HG02610 (cell line): ENCODE data around the gene TMEM17.
"Not testable (repeated sequence)": the region's sequence is repeated elsewhere in the genome, so short reads cannot be mapped to it uniquely, and the experiment has no call there.

Experiments used
- ATAC-seq: cut with Tn5 transposase; IDR thresholded peaks from one replicate; pipeline ENCODE4 v1.9.1; 2021; ENCODE audit warnings: mild to moderate bottlenecking, moderate library complexity; ENCODE audit not compliant: unreplicated experiment

TMEM17 gene, protein sequence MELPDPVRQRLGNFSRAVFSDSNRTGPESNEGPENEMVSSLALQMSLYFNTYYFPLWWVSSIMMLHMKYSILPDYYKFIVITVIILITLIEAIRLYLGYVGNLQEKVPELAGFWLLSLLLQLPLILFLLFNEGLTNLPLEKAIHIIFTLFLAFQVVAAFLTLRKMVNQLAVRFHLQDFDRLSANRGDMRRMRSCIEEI

DNA sequence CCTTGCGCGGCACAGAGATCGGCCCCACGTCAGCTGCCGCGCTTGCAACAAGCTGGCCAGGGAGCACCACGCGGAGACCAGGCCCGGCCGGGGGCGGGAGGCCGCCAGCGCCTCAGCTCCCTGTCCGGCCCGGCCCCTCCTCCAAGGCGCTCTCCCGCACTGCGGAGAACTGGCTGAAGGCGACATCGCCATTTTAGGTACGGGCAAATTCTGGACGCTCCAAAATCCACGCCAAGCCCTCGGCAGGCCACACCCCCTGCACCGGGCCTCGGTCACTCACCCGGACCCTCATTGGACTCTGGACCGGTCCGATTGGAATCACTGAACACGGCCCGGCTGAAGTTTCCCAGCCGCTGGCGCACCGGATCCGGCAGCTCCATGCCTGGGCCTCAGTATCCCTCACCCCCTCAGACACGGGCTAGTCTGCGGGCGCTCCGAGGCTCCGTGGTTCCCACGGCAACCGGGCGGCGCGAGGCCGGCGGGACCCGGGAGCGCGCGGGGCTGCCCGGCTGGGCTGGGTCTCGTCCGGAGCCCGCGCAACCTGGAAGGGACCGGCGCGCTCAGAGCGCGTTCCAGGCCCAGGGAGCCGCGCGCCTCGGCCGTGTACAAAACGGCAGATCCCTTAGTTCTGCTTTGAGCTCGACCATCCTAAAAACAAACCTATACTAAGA lies at the start of gene TMEM17:
TSS of gene TMEM17 (minus strand) at position 446 of the 671 bp plus-strand sequence. CDS start at position 380, 66 bp downstream.
- peak; percentile 85 for ATAC-seq

DNA sequence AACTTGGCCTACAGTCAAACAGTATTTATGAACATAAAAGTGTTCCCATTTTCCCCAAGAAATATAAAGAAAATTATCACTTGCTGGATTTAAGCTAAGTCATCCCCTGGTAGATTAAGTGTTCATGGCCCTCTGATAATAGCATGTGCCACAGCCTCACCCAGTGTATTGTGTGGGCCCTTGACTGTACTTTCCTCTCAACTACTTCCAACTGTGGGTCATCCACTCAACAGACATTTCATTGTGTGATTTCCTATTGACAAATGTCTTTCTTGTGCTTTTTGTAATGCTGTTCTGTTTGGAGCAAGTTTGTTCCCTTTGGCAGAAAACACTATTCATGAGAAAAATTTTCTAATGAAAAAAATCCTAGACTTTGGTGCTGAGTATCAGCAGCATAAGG lies 48.4 kb upstream of the TMEM17 start:
- no peak for ATAC-seq

DNA sequence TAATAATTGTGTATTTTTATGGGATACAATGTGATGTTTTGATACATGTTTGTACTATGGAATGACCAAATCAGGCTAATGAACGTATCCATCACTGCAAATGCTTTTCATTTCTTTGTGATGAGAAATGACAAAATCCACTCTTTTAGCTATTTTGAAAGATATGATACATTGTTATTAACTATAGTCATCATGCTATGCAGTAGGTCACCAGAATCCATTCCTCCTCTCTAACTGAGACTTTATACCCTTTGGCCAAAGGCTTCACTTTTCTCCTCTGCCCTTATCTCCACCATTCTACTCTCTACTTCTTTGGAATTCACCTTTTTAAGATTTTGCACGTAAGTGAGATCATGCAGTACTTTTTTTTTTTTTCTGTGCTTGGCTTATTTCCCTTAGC lies 44.5 kb upstream of the TMEM17 start:
- no peak for ATAC-seq

DNA sequence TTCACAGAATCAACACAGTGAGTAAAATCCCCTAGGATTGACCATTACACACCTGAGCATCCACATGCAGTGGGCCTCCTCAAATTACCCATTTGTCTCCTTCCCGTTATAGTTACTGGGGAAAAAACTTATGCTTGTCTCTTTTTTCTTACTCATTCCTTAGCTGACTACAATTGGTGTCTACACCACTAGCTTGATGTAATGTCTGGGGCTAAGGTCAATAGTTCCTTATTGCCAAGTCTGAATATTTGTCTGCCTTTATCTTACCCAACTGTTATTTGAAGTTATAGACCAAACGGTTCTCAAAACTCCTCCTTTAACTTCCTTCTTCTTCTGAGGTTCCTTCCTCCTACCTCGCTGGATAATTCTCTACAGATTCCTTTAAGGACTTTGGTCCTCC lies 41.9 kb upstream of the TMEM17 start:
- ATAC-seq, result no peak

DNA sequence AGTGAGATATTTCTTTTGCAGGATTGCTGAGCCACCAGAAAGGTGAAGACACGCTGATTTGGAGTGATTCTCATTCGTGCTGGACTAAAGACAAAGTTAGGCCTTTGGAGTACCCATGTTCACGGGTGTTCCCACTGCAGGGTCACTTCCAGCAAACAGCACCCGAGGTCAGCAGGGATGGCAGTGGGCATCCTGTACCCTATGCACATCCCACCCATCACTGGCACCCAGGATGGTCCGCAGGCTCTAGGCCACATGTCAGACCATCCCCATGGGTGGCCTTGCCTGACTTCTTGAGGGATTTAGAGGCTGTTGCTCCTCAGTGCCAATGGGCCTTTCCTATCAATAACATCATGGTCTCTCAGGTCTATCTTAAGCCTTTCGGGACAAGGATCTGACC lies 39.3 kb upstream of the TMEM17 start:
- ATAC-seq, result no peak

DNA sequence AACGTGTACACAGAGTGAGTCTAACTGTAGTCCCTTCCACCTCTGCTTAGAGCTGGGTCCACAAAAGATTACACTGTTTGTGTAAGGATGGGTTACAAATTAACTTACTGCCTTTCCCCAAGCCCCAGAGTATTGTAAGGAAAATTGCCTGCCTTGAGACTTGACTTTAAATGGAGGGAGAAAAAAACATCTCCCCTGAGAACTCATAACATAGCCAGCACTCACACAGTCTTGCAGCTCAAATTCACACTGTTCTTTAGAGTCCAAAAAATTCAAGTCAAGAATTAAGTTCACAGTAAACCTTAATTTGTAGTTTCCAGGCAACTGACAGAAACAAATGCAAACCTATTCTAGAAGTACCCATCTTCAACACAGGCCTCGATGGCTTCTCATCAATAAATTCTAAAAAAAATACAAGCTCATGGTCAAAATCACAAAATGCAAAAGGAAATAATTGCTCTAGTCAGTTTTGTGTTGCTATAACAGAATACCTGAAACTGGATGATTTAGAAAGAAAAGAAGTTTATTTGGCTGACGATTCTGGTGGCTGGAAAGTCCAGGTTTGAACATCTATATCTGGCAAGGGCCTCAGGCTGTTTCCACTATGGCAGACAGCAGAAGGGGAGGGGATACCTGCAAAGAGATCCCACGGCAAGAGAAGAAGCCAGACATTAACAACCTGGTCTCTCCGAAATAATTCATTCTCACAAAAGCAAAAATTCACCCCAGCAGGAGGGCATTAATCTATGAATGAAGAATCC lies 34.6 kb upstream of the TMEM17 start:
- no peak for ATAC-seq

DNA sequence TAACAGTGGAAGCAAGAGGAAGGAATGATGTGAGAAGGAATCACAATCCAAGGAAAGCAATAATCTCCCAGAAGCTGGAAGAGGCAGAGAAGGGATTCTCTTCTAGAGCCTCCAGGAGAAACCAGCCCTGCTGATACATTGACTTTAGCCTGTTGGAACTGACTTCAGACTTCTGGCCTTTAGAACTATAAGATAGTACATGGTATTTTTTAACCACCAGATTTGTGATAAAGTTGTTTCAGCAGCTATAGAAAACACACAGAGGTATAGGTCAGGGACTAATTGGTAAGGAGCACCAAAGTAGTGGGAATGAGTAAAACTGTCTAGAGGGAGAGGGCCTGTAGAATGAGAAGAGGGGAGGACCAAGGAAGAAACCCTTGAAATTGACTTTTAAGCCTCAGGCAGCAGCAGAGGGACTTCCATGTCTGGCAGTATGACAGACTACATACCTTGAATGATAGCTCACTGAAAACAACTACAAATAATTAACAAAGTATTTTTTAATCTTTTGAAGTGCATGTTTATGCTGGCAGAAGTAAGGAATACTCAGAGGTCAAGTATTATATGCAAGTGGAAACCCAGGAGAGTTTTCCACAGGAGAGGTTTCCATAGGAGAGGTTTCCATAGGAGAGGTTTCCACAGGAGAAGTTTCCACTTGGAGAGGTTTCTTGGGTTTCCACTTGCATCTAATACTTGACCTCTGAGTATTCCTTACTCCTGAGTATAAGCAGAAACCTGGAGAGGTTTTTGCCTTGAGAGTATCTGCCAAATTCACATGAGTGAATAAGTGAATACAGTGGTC lies 33.8 kb upstream of the TMEM17 start:
- no peak for ATAC-seq

DNA sequence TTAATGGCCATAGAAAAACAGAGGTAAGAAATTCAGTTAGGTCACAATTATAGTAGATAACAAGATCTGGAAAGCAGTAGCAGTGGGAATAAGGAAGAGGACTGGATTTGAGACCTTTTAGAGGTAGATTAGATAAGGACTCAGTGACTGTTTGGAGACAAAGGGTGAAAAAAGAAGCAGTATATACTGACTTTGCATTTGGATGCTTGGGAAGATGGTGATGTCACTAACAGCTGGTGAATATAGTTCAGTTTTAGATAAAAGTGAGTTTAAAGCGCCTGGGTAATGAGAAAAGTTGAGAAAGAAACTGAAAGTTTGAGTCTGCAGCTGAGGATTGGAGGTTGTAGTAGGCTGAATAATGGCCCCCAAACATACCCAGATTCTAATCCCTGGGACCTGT lies 32.8 kb upstream of the TMEM17 start:
- ATAC-seq, result no peak

DNA sequence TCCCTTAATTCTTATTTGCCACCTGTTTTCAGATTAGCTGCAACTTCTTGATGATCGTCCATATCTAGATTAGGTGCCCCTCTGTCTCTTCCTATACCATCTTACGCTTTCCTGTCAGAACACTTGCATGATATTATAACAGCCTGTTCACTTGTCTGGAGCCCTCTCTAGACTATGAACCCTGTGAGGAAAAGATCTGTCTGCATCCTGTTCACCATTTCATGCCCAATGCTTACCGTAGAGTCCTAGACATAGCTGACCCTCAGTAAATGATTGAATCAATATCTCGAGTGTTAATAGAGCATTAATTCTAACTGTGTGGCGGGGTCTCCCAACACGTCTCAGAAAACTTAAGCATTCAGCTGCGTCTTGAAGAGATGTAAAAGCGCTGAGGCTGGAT lies 31.8 kb upstream of the TMEM17 start:
- no peak for ATAC-seq

DNA sequence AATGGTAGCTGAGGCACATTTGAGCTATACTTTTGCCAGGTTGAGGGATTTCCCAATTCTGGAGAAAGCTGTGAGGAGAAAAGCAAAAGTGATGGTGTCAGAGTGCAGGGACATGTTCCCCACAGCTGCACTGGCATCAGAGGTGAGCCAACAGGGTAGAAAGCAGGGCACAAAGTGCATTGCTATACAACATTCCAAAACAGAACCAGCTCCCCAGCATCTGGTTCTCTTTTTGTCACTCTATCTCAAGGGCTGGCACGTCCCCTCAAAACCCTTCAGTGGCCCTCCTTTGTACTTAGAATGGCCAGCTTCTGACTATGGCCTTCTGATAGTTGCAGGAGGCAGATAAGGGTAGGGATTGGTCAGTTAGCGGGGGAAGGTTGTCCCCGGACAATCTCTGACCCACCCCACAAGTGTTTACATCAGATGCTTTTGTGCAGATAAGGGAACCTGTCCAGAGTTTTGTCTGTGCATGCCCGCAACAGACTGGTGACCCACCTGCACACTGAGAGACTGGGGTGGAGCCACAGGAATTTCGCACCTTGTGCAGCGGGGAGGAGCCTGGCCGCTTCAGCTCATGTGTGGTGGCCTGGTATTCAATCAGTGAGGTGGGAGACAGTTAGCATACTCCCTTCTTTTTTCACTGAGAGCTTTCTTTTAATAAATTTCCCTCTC lies 31.0 kb upstream of the TMEM17 start:
- ATAC-seq, result no peak

DNA sequence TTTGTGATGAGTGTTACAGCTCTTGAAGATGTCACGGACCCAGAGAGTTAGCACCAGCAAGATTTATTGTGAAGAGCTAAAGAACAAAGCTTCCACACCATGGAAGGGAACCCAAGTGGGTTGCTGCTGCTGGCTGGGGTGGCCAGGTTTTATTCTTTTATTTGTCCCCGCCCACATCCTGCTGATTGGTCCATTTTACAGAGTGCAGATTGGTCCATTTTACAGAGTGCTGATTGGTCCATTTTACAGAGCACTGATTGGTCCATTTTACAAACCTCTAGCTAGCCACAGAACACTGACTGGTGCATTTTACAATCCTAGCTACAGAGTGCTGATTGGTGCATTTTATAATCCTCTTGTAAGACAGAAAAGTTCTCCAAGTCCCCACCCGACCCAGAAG lies 29.5 kb upstream of the TMEM17 start:
- not testable (repeated sequence) for ATAC-seq

DNA sequence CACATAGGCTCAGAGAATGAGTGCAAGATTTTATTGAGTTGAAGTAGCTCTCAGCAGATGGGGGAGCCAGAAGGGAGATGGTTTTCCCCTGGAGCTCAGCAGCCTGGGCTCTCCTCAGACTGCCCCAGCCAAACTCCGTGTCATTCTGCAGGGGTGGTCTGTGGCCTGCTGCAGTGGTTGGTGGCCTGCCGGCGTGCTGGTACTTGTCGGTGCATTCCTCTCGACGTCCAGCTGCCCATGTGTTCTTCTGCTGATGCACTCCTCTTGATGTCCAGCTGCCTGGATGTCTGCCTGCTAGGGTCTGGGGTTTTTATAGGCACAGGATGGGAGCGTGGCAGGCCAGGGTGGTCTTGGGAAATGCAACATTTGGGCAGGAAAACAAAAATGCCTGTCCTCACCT lies 25.6 kb upstream of the TMEM17 start:
- no peak for ATAC-seq

DNA sequence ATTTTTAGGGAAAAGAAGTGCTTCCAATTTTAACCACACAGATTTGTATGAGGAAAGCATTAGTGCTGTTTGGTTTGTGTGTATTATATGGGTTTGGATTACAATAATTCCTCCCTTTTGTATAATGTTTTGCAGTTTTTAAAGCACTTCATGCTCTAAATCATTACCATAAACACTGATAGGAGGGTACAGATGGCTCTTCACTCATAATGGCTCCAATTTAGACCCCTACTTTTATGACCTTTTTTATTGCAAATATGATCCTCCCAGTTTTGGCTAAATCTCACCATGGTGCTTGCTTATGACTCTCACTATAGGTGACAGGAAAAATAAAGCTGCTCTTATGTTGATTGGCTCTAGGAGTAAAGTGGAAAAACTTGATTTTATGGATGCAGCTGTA lies 23.8 kb upstream of the TMEM17 start:
- ATAC-seq, result no peak

DNA sequence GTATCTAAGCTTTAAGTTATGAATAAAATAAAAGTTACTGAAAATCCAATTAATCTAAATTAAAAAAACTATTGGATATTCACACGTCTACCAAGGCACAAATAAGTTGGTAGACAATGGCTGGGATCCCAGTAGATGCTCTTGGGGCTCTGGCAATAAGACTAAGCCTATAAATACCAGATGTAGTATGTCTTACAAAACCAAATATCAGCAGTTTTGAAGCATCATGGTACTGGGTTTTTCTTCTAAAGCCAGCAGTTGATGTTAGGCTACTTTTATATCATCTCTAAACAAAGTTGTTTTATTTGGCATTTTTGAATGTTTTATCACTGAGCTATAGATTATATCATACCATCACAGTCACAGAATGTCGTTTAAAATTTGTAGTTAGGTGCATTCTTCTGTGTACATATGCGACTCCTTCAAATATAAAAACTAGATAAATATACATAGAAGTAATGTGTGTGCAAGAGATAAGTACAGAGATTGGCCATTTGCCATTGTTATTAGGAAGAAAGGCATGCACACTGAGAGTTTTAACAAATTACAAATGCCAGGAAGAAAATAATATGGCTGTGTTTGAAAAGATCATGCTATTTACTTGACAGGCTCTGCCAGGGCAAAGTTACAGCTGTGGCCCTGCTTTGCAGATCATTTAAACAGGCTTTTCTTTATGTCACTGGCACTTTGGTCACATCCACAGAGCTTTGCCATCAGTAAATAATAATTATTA lies 21.6 kb upstream of the TMEM17 start:
- ATAC-seq, result no peak

DNA sequence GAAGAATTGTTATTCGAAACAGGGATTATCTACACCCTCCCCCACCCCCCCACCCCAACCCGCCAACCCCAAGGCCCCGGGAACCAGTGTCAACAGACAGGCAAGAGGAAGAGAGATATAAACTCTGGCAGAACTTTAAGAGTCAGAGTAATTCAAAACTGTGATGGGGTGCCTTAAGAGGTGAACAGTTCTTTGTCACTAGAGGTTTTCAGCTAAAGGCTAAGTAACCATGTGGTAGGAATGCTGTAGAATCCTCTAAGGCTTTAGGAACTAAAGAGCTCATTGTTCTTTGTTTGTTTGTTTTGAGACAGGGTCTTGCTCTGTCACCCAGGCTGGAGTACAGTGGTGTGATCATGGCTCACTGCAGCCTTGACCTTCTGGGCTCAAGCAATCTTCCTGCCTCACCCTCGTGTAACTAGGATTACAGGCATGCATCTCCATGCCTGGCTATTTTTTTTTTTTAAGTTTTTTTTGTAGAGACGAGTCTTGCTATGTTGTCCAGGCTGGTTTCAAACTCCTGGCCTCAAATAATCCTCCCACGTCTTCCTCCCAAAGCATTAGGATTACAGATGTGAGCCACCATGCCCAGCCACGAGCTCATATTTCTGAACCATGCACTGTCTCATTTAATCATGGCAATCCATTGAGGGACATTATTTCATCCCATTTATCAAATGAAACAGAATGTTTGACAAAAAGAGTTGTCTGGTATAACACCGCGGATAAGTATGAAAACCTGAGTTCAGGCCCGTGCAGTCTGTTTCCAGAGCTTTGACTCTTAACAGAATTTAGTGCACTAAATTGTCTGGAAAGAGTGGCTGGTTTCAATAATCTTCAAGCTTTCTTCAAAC lies 20.8 kb upstream of the TMEM17 start:
- ATAC-seq, result no peak

DNA sequence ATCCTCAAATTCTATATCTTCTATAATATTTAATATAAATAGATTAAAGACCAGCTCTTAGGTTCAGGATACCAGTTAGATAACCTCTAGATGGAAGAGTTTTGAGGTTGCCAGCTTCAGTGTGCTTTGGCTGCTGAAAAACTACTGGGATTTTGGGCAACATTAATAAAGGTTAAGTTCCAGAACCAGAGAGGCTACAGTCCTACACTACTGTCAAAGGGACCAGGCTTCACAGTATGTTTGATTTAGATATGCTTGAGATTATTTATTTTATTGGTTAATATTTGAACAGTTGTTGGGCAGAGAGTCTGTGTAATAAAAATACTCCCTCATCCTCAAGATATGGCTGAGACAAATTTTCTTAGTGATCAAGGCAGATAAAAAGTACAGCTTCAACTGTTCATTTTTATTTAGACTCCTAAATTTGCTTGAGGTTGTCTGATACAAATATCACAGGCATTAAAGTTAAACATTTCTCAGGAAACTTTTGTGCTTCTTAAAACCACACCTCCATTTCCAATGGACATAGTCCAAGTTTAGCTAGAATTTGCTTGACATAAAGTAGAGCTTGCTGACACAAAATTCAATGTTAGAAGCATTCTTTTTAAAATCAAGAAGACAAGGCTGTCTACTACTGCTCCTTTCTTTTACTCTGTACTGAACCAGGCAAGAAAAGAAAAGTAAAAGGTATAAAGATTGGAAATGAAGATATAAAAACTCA lies 19.7 kb upstream of the TMEM17 start:
- ATAC-seq, result no peak

DNA sequence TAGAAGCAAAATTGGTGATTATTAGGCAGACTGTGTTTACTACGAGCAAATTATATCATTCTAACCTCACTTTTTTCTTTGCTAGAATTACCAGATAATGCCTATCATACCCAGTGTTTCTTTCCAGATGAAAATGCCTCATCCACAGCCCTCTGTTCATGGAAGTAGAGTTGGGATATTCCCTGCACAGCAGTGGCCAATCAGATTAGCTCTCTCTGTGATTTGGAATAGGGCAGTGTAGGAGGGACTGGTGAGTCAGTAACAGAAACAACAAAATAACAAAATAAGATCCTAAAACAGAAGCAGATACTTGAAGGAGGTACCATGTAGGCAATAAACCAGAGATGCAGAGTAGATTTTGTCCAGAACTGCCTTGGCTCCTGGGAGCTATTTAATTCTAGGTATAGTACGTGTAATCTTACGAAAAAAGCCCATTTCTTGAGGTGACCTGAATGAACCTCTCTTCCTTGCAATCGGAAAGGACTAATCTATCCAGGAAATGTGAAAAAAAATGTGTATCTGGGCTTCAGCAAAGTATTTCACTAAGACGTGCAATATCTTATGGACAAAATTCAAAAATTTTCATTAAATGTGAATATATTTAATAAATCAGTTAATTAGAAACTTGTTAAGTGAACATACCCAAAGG lies 18.4 kb upstream of the TMEM17 start:
- no peak for ATAC-seq

DNA sequence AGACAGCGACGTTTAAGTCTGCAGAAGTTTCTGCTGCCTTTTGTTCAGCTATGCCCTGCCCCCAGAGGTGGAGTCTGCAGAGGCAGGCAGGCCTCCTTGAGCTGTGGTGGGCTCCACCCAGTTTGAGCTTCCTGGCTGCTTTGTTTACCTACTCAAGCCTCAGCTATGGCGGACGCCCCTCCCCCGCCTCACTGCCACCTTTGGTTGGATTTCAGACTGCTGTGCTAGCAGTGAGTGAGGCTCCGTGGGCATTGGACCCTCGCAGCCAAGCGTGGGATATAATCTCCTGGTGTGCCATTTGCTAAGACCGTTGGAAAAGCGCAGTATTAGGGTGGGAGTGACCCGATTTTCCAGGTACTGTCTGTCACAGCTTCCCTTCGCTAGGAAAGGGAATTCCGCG lies 15.1 kb upstream of the TMEM17 start:
- not testable (repeated sequence) for ATAC-seq
